MV-4-11 (cell line): ENCODE measurements around the gene POLR2I.
"Not testable (repeated sequence)": the region's sequence is repeated elsewhere in the genome, so short reads cannot be mapped to it uniquely, and the experiment has no call there.

Experiments used
- DNase-seq: peaks from one replicate; lab custom pipeline; 2025; lab: John Stamatoyannopoulos, UW

The POLR2I gene

DNA sequence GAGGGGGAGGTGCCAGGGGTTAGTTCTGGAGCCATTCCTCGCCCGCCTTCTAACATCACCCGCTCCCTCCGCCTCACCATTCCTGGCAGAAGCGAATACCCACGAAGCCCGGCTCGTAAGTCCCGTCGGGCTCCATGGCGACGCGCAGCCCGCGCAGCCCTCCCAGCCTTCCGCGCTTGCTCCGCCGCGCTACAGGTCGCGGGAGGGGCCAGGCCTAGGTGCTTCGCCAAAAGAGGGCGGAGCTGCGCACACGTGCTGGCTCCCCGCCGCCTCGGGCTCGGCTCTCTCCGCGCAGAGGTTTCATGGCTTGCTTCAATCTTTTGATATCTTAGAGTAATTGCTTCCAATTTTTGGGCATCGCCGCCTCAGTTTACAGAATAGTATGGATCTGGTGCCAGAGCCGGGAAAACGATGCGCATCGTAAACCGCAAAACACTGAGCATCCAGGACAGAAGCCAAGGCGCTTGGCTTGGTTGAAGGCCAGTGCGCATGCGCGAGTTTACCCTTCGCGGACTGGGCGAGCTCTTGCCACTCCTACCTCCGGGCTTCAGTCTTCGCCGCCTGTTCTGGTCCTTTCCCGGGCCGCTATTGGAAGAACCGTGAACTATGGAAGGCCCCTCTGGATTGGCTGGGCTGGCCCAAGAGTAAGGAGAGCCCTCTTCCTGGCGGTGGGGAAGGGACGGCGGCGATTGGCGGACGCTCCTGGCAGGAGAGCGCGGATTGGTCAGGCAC lies at the start of gene POLR2I:
Gene POLR2I, minus strand, starts transcription at position 155 of the 732 bp plus-strand sequence. Its CDS starts 19 bp downstream, at position 136.
- peak; percentile 100 for DNase-seq

DNA sequence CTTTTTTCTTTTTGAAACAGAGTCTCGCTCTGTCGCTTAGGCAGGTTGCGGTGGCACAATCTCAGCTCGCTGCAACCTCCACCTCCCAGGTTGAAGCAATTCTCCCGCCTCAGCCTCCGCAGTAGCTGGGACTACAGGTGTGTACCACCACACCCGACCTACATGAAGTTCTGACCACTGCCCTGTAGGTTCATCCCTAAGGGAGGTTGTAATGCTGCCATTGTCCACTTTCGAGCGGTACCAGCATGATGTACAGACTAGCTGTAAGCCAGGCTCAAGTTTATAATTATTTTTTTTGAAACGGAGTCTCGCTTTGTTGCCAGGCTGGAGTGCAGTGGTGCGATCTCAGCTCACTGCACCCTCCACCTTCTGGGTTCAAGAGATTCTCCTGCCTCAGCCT lies 49.1 kb upstream of the POLR2I start:
- DNase-seq = no peak

DNA sequence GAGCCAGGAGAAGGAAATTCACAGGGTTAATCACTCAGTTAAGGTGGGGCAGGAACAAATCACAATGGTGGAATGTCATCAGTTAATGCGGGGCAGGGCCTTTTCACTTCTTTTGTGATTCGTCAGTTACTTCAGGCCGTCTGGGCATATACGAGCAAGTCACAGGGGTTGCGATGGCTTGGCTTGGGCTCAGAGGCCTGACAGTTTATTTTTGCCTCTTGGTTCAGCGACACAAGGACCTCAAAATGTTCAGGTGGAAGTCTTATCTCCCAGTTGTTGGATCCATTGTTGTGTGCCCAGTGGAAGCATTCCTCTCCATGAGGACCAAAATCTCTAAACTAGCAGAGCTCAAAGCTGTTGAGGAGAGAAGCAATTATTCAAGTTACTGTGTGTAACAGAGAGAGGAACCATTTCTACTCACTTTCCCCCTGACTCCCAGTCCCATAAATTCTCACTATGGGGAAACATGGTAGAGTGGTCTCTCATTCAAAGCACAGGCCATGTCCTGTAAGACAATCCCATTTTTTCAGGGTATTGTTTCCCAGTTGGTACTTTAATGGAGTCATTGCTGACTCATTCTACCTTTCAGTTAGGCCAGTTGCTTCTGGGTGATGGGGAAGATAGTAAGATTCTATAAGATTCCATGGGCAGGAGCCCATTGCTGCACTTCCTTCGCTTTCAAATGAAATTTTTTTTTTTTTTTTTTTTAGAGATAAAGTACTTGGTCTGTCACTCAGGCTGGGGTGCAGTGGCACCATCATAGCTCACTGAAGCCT lies 46.3 kb upstream of the POLR2I start:
- DNase-seq = no peak

DNA sequence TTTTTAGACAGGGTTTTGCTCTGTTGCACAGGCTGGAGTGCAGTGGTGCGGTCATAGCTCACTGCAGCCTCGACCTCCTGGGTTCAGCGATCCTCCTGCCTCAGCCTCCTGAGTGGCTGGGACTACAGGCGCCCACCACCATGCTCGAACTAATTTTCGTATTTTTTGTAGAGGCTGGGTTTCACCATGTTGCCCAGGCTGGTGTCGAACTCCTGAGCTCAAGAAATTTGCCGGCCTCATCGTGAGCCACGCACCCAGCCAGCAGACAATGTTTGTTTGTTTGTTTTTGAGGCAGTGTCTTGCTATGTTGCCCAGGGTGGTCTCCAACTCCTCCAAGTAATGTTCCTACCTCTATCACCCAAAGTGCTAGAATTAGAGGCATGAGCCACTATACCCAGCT lies 38.5 kb upstream of the POLR2I start:
- DNase-seq = no peak

DNA sequence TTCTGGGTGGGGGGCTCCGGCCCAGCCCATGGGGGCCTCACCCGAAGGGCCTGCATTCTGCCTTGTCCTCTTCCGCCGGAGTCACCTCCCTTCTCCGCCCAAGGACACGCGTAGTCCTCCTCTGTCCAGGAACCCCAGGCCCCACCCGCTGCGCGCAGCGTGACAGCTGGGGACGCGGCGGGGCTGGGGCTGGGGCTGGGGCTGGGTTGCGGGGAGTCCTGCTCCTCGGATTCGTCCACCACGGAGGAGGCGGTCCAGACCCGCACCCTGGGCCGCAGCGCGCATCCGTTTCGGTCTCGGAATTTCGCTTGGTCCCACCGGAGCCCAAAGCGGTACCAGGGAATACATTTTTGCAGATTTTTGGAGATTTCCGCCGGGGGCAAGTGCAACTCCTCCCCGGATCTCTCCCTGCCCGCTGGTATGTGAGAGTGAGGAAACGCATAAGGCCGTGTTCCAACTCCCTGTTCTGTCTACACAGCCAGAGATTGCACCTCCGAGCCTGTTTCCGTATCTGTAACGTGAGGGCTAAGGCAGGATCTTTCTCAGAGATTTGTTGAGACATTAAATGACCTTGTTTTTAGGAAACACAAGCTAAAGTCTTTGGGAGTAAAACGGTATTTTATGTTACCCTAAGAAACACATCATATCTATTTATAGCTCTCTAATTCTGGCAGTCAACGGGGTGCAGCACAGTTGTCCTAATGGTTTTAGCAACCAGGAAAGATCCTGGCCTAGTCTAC lies 37.8 kb upstream of the POLR2I start, which contains the start of gene COX7A1:
Gene COX7A1, minus strand, starts transcription at position 96 of the 740 bp plus-strand sequence. Its CDS starts 40 bp downstream, at position 56.
- no peak for DNase-seq

DNA sequence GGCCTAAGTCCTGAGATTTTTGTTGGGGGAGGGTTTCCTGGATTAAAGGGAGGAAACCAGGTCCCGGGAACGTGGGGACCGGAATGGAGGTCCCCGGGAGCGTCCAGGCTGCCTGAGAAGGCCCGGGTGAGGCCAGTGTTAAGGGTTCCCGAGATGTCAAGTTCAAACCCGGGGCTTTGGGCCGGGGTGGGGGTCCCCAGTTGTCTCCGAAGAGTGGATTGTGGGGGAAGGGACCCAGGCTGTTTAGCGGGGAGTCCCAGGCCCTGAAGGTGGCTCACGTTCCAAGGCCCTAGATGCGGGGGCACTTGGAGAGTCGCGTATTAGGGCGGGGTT lies 37.3 kb upstream of the POLR2I start:
- no peak for DNase-seq

DNA sequence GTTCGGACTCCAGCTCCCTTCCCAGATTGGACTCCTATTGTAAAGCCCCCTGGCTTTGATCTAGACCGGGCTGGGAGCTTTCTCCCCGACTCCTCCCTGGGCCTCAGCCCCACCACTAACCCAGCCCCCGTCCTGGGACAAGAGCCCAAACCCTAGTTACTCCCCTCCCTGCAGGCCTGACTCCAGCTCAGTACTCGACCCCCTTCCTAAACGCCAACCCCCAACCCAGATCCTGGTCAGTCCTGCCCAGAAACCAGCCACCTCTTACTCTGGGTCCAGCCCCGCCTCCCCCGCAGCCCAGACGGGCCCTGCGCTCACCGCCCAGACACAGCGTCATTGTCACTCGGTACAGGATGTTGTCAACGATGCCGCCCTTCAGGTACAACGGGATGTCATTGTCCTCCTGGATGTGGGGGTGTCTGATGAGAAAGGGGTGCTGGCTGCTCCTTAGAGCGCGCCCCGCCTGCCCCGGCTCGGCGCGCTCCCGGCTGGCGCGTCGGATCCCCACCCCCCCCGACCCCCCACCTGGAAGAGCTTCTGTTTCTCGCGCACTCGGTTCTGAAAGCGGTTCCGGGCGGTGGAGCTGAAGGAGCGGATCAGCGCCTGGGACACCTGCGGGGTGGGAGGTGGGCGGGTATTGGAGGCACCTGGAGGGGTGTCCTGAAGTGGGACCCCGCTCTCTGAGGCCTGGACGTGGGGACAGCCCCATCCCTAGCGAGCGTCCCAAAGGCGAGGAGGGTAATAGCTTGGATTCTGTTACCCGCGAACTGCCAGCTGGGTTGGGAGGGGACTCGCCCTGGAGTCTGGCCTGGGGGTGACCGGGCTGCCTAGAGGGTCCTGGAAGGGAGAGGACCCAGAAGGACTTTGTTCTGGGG lies 36.7 kb upstream of the POLR2I start:
- no peak for DNase-seq

DNA sequence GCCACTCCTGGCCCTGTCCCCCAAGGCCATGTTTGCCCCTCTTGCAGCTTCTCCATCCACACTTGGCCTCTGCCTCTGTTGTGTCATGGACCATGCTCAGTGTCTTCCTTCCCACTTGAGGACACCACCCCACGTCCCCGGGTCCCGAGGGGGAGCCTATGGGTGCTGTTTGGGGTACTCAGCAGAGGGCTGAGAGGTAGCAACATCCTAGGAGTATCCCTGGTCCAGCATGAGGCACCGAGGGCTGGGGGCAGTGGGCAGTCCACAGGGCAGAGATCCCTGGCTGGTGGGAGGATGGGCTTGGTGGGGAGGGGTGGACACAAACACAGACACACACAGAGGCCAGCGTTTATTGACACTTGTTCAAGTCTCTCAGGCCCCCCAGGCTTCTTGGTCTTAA lies 35.9 kb upstream of the POLR2I start:
- no peak for DNase-seq

DNA sequence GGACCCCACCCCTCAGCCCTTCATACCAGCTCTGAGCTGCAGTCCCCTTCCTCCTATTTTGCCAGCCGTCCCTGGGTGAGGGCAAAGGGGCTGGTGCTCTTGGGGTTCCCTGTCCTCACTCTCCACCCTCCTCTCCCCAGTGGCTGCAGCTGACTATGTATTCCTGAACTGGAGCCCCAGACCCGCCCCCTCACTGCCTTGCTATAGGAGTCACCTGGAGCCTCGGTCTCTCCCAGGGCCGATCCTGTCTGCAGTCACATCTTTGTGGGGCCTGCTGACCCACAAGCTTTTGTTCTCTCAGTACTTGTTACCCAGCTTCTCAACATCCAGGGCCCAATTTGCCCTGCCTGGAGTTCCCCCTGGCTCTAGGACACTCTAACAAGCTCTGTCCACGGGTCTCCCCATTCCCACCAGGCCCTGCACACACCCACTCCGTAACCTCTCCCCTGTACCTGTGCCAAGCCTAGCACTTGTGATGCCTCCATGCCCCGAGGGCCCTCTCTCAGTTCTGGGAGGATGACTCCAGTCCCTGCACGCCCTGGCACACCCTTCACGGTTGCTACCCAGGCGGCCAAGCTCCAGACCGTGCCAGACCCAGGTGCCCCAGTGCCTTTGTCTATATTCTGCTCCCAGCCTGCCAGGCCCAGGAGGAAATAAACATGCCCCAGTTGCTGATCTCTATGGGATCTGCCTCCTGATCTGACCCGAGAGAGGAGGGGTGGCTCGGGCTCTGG lies 35.2 kb upstream of the POLR2I start:
- no peak for DNase-seq

DNA sequence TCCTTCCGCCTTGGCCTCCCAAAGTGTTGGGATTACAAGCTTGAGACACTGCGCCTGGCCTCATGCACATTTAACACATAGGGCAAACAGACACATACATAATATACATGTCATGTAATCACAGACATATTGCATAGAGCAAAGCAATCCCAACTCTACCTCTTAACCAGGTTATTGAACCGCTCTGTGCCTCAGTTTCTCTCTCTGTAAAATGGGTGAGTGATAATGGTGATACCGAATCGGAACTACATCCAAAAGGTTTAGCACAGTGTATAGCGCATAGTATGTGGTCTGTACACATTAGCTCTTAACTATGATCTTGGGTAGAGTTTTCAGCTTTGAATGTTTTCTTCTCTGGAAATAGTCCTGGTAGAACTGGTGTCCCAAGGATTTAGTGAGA lies 29.9 kb upstream of the POLR2I start:
- no peak for DNase-seq

DNA sequence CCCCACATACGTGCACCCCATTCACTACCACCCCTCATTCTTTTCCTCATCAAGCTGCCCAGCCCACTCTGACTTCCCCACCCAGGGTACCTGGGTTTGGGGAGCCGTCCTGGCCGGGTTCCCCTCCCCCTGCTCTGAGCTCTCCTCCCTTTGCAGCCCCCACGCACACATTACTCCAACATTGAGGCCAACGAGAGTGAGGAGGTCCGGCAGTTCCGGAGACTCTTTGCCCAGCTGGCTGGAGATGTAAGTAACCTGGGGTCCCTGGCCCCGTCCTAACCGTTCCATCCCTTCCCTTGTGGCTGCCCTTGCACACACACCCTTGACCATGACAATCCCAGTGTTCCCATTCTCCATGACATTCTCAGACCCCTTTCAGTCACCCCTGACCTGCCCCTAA lies 27.8 kb upstream of the POLR2I start:
- no peak for DNase-seq

DNA sequence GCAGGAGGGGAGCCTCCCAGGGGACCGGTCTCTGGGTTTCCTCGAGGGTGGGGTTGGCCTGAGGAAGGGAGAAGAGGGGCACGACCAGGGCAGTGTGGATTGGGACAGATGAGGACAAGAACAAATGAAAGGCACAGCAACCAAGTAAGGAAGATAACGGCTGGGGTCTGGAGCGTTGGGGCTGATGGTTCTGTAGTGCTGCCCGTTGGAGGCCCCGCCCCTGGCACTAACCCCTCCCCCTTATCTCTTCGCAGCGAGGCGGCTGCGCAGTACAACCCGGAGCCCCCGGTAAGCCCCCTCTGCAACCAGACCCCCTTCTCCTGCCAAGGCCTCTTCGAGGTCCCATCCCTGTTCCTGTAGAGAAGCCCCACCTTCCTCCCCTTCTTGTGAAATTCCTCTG lies 27.4 kb upstream of the POLR2I start:
- DNase-seq = no peak

DNA sequence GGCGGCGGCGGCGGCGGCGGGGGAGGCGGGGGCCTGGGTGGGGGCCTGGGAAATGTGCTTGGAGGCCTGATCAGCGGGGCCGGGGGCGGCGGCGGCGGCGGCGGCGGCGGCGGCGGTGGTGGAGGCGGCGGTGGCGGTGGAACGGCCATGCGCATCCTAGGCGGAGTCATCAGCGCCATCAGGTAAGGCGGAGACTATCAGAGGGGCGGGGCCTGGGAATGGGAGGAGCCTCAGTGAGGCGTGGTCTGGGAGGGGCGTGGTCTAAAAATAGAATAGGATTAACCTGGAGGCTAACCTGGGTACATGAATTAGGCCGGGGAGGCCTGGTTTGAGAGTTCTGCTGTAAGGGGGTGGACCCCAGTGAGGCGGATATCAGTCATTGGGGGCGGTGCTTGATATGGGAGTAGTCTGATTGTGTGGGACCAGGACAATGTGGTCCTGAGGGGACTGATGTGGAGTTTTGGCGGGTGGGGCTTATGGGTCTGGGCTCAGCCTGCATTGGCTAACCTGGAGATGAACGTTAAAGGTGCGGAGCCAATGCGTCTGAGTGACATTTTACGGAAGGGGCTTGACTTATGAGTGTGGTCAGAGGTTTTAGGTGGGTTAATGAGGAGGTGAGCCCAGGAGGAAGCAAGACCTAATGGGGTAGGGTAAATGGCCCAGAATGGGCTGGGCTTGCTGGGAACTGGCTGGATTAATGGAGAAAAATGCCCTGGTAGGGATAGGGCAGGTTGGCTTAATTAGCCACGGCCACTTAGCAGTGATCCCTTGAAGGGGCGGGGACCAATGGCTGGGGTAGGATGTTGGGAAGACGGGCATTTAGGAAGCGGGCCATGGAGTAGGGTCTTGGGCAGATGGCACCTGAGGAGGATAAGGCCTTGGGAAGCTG lies 26.6 kb upstream of the POLR2I start:
- DNase-seq = peak; percentile 70

DNA sequence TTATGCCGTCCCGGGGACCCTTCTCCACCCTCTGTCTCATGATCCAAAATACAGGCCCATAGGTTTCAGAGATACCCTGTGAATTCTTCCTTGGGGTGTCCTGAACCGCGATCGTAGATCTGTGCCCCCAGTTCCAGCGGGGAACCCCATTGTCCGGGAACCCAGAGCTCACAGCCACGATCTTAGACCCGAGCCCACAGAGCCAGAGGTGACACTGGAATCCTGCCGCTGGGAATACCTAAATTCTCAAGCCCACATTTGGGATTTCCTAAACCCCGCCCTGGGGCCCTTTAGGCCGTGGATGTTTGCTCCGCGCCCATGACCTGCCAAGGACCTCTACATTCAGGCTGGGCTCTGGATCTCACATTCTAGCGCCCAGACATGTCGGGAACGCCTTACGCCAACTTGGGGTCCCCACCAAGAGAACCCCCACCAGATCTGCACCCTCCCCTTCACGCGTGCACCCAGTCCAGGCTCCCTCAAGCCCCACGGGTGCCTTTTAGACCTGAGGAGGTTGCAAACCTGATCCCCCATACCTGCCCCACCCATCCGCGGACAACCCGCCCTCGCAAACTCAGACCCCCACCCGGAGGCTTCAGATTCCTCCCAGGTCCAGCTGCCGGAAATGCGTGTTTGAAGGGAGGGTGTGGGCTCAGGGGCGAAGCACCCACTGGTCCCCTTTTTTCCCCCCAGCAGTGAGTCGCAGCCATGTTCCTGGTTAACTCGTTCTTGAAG lies 25.8 kb upstream of the POLR2I start:
- DNase-seq = peak; percentile 48

DNA sequence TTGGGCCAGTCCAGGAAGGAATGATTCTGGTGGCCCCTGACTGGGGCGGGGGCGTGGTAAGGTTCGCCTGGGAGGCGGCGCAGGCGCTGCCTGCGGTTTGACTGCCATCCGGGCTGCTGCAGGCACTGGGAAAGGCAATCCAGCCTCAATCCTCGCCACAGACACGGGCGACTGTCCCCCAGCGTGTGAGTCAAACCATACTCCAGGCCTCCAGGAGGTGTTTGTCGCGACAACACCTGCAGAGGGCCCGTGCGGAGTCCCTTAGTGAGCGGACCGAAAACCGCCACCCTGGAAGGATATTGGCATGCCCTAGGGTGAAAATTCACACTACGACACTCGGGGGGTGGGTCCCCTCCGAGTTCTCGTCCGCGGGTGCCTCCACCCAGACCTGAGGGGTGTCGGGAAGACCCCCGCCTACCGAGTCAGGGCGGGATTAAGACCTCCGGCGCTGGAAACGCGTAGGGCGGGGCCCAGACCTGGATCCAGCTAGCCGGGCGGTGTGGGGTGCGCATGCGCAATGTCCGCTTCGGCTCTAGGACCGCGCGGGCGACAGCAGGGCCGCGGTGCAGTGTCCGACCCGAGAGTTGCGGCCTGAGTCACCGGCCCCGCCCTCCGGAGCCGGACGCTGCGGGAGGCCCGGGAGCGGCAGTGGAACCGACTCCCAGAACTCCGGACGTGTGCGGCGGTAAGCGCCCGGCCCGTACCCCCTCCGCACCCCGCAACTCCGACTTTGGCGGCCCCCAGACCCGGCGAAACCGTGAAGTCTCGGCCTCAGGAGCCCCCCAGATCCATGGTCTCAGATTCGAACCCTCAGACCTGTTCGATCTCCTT lies 25.0 kb upstream of the POLR2I start, which contains the start of gene CAPNS1:
Gene CAPNS1, plus strand, starts transcription at position 594 of the 831 bp plus-strand sequence. CDS start 946 bp downstream, outside the sequence.
- peak; percentile 97 for DNase-seq

DNA sequence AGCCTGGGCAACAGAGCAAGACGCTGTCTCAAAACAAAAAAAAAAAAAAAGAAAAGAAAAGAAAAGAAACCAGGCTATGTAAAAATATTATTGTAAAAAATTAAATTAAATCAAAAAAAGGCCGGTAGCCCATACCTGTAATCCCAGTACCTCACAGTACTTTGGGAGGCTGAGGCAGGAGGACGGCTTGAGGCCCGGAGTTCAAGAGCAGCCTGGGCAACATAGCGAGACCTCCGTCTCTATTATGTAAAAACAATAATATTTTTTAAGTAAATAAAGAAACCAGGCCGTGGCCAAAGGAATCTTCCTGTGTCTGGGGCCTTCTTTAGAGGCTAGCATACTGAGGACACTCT lies 24.4 kb upstream of the POLR2I start:
- no peak for DNase-seq

DNA sequence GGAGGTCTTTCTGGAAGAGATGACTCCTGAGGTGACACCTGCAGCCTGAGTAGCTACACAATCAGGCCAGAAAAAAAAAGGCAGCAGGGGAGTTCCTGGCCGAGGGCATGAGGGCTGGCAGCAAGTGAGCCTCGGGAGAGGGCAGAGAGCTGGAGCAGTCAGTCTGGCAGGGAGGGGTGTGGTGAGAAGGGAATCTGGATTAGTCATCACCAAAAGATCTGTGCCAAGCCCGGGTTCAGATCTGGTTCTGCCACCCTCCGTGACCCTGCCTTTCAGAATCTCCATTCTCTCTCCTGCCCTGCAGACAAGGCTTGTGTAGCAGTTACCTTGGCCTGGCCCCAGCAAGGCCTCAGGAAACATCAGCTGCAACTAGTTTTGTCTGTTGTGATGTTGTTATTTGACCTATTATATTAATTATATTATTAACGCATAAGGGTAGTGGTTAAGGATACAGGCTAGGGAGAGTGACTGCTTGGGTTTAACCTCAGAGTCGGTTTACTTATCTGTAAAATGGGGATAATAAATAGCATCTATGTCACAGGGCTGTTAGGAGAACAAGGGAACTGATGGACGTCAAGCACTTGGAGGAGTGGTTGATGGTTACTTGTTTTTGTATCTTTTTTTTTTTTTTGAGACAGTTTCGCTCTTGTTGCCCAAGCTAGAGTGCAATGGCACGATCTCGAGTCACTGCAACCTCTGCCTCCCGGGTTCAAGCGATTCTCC lies 22.4 kb upstream of the POLR2I start:
- peak; percentile 29 for DNase-seq

DNA sequence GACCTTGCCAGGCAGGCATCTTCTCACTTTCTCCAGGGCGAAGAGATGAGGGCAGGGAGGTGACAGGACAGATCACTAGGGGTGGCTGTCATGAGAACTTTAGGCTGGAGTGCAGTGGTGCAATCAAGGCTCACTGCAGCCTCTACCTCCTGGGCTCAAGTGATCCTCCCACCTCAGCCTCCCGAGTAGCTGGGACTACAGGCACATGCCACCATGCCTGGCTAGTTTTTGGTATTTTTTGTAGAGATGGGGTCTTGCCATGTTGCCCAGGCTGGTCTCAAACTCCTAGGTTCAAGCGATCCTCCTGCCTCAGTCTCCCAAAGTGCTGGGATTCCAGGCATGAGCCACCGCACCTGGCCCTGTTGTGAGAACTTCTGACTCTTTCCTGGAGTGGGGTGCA lies 20.2 kb upstream of the POLR2I start:
- DNase-seq = not testable (repeated sequence)
